Chondrocyte (in vitro differentiated cells): Measurements from ENCODE around the gene NXNL2. TPM values are rescaled to one million over a fixed set of nuclear protein-coding genes. Genes with fewer than 3 reads are reported as not detected.
A peak's percentile ranks its signal among the peaks of the same experiment; 100 is the strongest.

Experiments used
- DNase-seq: peaks from one replicate; pipeline ENCODE4 v3.0.0; 2021; ENCODE audit warnings: mixed read lengths, low spot score
- H3K27ac Mint-ChIP-seq: one replicate; pipeline ENCODE4 v1.8.0; 2021; ENCODE audit warnings: mild to moderate bottlenecking, moderate library complexity, mixed read lengths; ENCODE audit not compliant: unreplicated experiment
- H3K27me3 Mint-ChIP-seq: 2 replicates; pipeline ENCODE4 v1.8.0; 2021; ENCODE audit warnings: low read depth, mixed read lengths
- H3K36me3 Mint-ChIP-seq: 2 replicates; pipeline ENCODE4 v1.8.0; 2021; ENCODE audit warnings: low read depth, mixed read lengths
- H3K4me1 Mint-ChIP-seq: 2 replicates; pipeline ENCODE4 v1.8.0; 2021; ENCODE audit warnings: low read depth, mild to moderate bottlenecking, mixed read lengths
- H3K4me3 Mint-ChIP-seq: one replicate; pipeline ENCODE4 v1.8.0; 2021; ENCODE audit warnings: mild to moderate bottlenecking, moderate library complexity, mixed read lengths; ENCODE audit not compliant: unreplicated experiment
- H3K9me3 Mint-ChIP-seq: 2 replicates; pipeline ENCODE4 v1.8.0; 2021; ENCODE audit warnings: low read depth, mixed read lengths
- total RNA-seq: library from RNA; stranded (reverse); gene quantifications from 3 replicates; pipeline ENCODE4 v1.2.1, GENCODE V29; 2021
- TF ChIP-seq, protein P1 (sequence below): fragments of 200-600 bp; sonication (generic); IDR thresholded peaks from 2 replicates; pipeline ENCODE4 v1.5.0; 2021; ENCODE audit warnings: antibody characterized with exemption, mild to moderate bottlenecking, moderate library complexity

Gene NXNL2
- total RNA-seq, 1 donor from 2014 or later = 0.50 TPM

DNA sequence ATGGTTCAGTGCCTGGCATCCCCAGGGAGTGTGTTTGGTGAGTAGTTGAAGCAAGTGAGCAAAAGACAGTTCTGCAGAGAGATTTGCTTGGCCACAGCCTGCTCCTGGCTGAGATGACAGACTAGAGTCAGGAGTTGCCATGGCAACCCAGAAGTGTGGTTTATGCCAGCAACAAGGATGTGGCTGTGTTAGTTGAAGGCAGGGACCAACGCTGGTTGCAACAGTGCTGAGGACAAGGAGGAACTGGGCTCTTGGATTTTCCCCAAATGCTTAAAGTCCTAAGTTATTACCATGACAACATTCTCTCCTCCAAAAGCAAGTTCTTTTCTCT, 2.7 kb downstream of the NXNL2 start:
- no peak for DNase-seq
- Mint-ChIP-seq H3K4me3 (no peak overlapping the region), H3K9me3 (no peaks in the 10 kb centered on the region), H3K27me3 (no peaks in the 10 kb centered on the region), H3K27ac (peak overlapping the region; percentile 79), H3K36me3 (no peaks in the 10 kb centered on the region), H3K4me1 (peaks cover 30% of the 10 kb centered on the region)
- TF ChIP-seq, protein P1, sequence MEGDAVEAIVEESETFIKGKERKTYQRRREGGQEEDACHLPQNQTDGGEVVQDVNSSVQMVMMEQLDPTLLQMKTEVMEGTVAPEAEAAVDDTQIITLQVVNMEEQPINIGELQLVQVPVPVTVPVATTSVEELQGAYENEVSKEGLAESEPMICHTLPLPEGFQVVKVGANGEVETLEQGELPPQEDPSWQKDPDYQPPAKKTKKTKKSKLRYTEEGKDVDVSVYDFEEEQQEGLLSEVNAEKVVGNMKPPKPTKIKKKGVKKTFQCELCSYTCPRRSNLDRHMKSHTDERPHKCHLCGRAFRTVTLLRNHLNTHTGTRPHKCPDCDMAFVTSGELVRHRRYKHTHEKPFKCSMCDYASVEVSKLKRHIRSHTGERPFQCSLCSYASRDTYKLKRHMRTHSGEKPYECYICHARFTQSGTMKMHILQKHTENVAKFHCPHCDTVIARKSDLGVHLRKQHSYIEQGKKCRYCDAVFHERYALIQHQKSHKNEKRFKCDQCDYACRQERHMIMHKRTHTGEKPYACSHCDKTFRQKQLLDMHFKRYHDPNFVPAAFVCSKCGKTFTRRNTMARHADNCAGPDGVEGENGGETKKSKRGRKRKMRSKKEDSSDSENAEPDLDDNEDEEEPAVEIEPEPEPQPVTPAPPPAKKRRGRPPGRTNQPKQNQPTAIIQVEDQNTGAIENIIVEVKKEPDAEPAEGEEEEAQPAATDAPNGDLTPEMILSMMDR = no peak

DNA sequence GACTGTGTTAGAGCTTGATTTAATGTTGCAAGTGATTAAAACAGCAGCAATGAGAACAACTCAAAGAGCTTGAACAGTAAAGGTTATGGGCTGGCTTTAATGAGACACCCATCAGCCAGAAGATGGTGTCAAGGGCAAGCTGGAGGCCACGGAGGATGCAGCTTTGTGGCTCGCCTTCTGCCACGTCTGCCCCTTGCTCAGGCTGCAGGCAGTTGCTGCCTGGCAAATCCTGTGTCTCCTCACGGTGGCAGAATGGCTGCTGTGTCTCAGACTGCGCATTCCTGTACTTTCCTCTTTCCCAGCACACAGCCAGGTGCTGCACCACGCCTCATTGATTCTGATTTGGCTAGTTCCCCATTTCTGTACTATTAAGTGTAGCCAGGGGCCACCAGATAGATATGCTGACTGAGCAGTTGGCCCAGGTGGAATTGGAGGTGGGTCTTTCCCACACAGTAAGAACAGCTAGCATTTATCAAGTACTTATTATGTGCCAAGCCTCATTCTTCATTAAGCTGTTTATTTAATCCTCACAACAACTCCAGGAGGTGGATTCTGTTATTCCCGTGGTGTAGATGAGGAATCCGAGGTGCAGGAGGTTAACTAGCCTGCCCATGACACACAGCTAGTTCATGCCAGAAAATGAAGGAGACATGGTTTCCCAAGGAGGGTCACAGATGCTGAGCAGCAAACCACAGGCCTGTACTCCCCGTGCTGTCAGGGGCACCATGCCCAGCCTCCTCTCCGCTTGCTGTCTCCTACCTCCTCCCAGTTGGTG, 3.5 kb downstream of the NXNL2 start:
- TF ChIP-seq, protein P1 = no peak
- Mint-ChIP-seq H3K4me1 (peaks cover 22% of the 10 kb centered on the region), H3K36me3 (no peaks in the 10 kb centered on the region), H3K27me3 (no peaks in the 10 kb centered on the region), H3K9me3 (no peaks in the 10 kb centered on the region), H3K27ac (no peak overlapping the region), H3K4me3 (no peak overlapping the region)
- no peak for DNase-seq

DNA sequence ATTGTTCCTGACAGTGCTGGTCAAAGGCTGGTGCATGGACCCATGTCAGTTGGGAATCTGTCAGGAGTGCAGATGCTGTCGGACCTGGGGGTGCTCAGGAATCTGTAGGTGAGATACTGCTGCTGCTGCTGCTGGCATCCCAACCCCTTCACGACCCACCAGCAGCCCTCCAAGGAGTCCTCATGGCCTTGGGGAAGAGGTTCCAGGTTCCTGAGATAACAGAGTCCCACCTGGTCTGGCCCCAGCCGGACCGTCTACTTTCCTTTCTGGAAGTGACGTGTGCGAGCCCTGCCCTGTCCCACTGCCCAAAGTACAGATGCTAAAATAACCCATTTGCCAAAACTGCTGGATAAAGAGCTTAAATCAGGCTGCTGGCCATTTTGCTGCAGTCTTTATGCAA, 4.3 kb downstream of the NXNL2 start:
- Mint-ChIP-seq H3K27ac (no peak overlapping the region), H3K4me1 (peaks cover 16% of the 10 kb centered on the region), H3K36me3 (no peaks in the 10 kb centered on the region), H3K4me3 (no peak overlapping the region), H3K27me3 (no peaks in the 10 kb centered on the region), H3K9me3 (no peaks in the 10 kb centered on the region)
- DNase-seq = no peak
- TF ChIP-seq, protein P1 = no peak

DNA sequence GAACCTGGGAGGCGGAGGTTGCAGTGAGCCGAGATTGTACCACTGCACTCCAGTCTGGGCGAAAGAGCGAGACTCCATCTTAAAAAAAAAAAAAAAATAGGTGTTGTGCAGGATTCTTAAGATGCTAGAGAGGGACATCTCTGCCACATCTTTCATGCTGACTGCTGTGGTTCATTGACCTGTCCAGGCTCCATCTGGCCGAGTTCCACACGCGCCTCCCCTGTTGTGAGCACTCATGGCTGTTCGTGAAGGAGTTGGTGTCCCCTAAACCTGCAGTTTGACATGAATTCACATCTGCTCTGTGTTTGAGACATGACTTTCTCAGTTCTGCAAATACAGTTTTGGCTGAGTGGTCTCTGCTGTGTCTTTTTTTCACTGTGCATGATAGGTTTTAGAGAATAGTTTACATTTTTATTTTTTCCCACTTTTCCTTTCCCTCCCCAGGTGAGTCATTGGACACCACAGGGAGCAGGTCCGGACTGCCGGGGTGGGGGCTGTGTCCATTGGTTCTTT, 5.3 kb downstream of the NXNL2 start:
- H3K9me3 Mint-ChIP-seq = no peaks in the 10 kb centered on the region
- no peaks in the 10 kb centered on the region for H3K36me3 Mint-ChIP-seq
- H3K4me3 Mint-ChIP-seq = no peak overlapping the region
- H3K27ac Mint-ChIP-seq = no peak overlapping the region
- TF ChIP-seq, protein P1 = no peak
- no peaks in the 10 kb centered on the region for H3K27me3 Mint-ChIP-seq
- DNase-seq = no peak
- peaks cover 16% of the 10 kb centered on the region for H3K4me1 Mint-ChIP-seq

DNA sequence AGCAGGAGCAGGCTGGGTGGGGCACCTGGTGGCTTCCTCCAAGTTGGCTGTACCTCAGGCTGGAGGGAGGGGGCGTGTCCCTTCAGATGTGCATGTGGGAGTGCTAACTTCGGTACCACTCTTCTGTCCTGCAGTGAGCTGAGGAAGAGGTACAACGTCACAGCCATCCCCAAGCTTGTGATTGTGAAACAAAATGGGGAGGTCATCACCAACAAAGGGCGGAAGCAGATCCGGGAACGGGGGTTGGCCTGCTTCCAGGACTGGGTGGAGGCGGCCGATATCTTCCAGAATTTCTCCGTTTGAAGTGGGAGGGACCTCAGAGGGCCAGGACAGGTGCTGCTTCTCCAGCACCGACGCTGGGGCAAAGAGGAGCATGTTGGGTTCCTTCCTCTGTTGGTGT, 9.3 kb downstream of the NXNL2 start:
- no peaks in the 10 kb centered on the region for H3K27me3 Mint-ChIP-seq
- H3K4me3 Mint-ChIP-seq = no peak overlapping the region
- H3K27ac Mint-ChIP-seq = no peak overlapping the region
- peaks cover 2% of the 10 kb centered on the region for H3K9me3 Mint-ChIP-seq
- TF ChIP-seq, protein P1 = no peak
- H3K36me3 Mint-ChIP-seq = peaks cover 2% of the 10 kb centered on the region
- no peaks in the 10 kb centered on the region for H3K4me1 Mint-ChIP-seq
- no peak for DNase-seq
